GM15510 (cell line): ENCODE measurements around the gene BUB3.
A peak's percentile ranks its signal among the peaks of the same experiment; 100 is the strongest.

Source experiments
- POLR2A ChIP-seq: IDR thresholded peaks from 3 replicates; pipeline ENCODE4 v1.6.1; 2011; ENCODE audit warnings: borderline replicate concordance; ENCODE audit not compliant: insufficient read length; ENCODE audit errors: extremely low read depth

BUB3 gene

DNA sequence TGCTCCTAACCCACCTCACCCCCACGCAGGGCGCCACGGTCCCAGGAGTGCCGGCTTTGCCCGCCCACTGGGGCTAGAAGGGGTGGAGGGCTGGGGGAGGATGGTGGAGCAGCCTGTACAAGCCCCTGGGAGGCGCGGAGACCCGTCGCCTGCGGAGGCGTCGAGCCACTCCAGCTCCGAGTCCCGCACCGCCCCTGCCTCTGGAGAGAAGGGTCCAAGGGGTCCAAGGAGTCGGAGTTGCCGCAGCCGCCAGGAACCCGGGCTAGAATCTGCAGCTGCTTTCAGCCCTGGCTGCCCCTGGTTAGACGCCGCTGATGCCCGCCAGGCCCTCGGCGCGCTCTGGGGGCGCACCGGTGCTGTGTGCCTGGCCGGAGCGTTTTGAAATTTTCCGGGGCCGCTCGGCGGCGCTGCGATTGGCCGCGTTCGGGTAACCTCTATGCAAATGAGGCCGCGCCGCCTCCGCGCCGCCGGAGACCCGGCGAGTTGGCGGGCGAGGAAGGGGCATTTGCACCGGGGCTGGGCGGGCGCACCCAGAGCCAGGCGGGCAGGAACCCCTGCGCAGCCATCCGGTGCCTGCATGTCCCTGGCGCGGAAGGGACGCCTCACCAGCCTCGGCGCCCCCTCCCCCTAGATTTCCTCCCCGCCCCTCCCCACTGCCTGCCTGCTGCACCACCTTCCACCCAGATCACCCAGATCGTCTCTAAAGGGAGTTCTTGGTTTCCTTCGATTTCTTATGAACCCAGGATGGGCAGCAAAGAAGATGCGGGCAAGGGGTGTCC lies 6.4 kb upstream of the BUB3 start, which contains the start of gene HMX2:
Gene HMX2, plus strand, starts transcription at position 502 of the 779 bp plus-strand sequence. Its CDS starts 243 bp downstream, at position 745.
- TF ChIP-seq POLR2A: peak; percentile 28

DNA sequence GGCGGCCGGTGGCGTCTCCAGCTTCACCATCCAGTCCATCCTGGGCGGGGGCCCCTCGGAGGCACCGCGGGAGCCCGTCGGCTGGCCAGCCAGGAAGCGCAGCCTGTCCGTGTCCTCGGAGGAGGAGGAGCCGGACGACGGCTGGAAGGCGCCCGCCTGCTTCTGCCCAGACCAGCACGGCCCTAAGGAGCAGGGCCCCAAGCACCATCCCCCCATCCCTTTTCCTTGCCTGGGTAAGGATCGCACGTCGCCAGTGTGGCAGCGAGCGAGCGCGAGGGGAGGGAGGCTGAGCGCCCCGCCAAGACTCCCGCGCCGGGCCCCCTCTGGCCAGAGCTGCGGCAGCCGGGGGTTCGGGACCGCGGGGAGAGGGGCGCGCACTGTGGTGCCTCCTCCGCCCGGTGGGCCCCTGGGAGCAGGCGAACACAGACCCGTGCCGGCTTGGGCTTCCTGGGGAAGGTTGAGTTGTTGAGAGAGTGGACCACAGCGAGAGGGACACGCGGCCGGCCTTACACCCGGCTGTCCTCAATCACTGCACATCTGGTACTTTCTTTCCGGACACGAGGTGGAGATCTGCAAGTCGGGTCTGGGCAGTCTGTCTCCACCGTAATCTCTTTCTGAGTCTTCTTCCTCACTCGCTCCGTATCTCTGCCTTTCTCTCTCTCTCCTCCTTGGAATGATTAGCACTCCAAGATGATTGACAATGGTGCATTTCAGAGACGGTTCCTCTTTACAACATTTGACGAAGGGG lies 5.6 kb upstream of the BUB3 start:
- no peak for TF ChIP-seq POLR2A

DNA sequence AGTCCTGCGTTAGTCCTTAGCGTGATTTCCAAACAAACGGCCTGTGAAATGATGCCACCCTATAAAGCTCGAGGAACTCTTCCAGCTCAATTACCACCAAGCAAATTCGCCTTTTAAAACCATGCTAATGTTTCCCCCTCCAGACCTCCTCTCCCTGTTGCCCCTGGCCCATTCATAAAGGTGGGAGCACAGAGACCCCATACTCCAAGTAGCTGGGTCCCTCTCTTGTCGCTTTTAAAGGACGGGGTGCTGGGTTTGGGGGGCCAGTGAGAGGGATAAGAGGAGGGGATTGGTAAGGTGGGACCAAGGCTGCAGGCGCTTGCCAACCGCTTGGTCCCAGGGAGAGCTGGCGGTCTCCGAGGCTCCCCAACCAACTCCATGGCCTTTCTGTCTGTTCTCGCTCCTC lies 5.0 kb upstream of the BUB3 start:
- no peak for TF ChIP-seq POLR2A

DNA sequence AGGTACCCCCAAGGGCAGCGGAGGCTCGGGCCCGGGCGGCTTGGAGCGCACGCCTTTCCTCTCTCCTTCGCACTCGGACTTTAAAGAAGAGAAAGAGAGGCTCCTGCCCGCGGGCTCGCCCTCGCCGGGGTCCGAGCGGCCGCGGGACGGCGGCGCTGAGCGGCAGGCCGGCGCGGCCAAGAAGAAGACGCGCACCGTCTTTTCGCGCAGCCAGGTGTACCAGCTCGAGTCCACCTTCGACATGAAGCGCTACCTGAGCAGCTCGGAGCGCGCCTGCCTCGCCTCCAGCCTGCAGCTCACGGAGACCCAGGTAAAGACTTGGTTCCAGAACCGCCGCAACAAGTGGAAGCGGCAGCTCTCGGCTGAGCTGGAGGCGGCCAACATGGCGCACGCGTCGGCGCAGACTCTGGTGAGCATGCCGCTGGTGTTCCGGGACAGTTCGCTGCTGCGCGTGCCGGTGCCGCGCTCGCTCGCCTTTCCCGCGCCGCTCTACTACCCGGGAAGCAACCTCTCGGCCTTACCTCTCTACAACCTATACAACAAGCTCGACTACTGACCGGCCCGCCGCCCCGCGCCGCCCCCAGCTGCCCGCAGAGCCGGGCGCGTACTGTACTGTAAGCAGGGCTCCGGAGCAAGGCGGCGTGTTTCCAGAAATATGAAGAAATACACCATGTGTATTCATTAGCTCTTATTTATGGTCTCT lies 4.5 kb upstream of the BUB3 start:
- TF ChIP-seq POLR2A: no peak

DNA sequence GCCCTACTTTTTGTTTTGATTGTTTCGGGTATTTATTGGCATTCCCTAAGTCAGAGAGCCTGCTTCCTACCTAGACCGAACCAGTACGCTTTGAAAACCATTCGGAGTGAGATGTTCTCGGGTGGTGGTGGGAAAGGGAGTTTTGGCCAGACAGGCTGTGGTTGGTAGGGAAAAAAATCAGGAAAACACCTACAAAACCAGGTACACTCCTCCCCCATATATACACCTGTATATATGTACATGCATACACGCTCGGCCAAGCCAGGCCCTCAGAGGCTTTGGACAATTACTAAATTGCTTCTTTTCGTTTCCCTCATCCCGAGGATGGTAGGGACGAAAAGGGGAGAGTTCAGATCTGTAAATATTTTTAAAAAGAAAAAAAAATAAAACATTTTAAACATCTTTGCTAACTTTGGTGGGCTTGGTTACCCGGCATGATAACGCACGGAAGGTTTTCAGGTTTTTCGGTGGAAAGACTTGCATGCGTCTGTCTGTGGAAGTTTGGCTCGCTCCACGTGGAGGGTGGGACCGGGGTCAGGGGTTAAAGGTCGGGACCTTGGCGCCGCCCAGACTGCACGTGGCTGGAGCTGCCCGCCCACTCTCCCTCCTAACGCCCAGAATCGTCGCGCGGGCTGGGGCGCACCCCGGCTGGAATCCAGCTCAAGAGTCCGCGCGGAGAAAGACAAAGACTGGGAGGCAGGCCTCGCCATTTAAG lies 3.8 kb upstream of the BUB3 start:
- no peak for TF ChIP-seq POLR2A

DNA sequence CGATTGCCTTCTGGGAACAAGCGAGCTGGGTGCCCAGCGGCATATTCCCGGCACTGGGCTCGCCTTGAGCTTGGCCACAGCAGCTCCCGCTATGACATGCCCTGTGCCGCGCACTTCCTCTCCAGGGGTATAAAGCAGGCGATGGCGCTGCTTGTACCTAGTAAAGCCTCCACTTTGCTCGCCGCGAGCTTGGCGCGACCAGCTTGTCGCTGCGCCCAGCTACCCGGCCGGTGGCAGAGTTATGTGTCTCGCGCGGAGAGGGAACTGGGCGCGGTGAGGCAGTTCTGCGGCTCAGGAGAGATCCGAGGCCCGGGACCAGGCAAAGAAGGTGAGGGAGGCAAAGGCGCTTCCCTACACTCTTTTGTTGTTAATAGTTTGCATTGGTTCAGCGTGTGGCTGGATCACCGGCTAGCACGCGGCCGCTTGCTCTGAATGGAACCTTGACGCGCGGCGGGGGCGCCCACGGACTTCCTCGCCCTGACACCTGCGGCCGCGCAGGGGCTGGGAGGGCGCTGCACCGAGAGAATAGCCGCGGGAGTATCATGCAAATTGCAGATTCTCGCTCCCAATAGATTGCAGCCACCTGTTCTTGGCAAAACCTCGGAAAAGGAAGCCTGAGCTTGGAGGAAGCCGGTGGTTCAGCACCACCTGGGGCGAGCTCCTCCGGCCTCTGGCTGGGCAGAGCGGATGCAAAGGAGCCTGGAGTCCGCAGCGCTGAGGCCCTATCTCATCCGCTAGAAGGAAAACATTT lies 3.0 kb upstream of the BUB3 start:
- TF ChIP-seq POLR2A: no peak

DNA sequence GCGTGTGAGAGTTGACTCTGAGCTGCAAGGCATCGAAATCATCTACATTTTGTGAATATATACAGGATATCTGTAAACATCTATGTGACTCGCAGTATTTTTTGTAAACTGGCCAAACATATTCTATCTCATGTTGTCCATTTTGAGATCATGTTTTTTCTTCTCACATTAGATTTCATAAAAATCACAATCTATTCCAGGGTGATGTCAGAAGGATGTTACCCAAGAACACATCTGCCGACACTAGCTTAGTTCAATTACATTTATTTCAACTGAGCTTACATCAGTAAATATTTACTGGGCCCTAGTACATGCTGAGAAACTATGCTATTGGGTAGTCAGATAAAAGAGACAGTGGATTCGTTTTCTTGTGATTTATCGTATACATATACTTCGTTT lies 2.5 kb upstream of the BUB3 start:
- no peak for TF ChIP-seq POLR2A

DNA sequence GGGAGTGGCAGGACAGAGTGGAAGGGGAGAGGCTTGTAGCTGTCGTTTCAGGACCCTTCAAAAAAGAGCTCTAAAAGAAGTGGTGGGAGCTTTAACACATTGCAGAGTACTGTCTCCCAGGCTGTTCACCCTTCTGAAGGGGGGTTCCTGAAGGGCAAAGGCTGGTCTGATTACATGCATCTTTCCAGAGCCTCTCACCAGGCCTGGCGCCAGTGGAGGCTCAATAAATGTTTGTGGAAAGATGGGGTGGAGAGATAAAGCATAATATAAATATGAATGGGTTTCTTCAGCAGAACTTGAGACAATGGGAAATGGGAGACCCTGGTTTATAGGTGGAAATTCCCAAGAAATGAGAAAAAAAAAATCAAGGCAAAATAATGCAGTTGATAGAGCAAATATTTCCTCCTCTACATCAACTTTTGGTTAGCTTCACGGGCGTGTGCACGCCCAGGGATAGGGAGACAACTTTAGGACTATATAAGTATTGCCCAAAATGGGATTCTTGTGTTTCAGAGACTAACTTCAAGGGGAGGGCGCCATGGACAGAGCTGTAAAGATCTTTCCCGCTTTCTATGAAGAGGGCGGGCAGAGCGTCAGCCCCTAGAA lies 613 bp upstream of the BUB3 start:
- TF ChIP-seq POLR2A: no peak

DNA sequence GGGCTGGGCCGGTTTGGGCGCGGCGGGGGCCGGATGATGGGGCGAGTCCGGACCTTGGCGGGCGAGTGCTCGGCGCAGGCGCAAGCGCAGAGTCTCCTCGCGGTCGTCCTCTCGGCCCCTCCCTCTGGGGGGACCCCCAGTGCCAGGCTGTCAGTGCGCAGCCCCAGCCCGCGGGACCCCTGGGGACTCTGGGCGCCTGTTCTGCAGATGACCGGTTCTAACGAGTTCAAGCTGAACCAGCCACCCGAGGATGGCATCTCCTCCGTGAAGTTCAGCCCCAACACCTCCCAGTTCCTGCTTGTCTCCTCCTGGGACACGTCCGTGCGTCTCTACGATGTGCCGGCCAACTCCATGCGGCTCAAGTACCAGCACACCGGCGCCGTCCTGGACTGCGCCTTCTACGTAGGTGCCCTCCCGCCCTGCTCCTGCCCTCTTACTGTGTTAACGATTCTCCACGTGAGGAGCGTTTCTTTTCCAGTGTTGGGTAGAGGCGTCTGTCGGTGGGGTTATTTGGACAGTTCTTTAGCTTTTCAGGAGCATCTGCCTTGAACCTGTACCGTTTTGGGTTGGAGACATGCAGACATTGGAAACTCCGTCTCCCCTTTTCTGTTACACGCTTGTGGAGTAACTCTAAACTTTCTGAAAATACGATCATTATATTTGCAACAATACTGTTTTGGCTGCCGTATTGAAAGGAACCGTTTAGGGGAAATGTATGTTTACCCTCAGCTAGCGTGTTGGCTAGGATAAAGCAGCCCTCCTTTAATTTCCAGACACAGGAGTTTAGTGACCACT lies 706 bp downstream of the BUB3 start:
- TF ChIP-seq POLR2A: no peak

DNA sequence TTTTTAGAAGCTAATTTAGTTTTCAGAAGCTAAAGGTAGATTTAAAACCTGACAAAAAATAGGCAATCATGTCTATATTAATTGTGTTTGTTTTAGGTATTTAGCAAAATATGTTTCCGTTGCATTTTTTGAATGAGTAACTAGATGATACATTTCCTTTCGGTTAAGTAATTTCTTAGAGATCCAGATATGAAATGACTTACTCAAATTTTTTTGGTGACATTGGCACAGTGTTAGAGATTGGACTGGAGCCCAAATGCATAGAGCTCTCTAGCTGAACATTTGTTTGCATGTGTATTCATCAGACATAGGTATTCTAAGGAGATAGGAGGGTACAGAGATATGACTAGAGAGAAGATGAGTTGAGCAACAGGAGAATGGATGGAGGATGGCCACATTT lies 1.9 kb downstream of the BUB3 start:
- no peak for TF ChIP-seq POLR2A

DNA sequence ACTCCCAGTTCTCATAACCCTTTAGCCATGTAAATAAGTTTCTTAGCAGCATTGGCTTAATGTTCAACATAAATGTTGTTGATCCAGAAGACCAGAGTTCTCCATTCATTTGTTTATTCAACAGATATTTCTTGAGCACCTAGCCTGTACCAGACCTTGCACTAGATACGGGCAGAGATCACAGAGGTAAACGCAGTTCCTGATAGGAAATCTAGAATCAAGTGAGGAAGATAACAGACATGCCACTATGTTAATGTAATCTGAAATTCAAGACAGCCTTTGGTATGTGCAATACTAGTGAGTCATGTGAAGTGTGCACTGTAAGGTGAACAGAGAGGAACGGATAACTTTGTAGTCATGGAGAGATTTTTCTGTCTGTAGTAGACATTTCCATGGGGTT lies 3.0 kb downstream of the BUB3 start:
- TF ChIP-seq POLR2A: no peak

DNA sequence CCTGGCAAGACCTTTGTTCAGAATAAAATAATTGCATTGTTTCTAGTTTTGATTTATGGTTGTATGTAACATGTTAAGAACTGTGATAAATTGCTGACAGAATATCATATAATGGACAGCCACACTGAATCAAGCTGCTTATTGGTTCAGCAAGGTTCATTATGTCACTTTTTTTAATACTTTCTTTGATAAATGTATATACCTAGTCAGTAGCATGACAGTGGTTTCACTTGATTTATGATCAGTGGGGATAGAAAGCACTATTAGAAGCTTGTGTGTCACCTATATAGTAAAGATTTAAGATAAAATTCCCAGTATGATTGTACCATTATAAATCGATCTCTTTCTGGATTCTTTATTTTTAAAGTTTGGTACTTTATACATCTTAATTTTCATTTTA lies 4.5 kb downstream of the BUB3 start:
- no peak for TF ChIP-seq POLR2A

DNA sequence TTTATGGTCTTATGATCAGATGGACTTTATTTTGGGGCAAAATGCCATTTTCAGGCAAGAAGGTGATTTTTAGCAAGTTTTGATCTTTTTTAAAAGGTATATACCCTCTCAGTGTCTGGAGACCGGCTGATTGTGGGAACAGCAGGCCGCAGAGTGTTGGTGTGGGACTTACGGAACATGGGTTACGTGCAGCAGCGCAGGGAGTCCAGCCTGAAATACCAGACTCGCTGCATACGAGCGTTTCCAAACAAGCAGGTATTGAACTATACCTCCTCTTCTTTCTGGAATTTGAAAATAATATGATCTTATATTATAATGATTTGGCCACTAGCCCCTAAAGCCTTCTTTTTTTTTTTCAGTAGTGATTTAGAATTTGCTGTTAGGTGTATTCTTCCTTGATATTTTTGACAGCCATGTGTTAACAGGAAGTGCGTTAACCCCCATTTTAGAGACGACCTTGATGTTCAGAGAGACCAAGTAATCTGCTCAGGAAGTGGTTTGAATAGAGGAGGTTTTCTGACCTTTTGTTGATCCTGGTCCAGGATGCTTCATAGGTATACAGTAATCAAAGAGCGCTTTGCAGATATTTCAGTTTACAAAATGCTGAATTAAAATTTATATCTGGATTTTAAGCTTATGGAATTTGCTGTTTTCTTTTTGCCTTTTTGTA lies 6.2 kb downstream of the BUB3 start:
- TF ChIP-seq POLR2A: no peak

DNA sequence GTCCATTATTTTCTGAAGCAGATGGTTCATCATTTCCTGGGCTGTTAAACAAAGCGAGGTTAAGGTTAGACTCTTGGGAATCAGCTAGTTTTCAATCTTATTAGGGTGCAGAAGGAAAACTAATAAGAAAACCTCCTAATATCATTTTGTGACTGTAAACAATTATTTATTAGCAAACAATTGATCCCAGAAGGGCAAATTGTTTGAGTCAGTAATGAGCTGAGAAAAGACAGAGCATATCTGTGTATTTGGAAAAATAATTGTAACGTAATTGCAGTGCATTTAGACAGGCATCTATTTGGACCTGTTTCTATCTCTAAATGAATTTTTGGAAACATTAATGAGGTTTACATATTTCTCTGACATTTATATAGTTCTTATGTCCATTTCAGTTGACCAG lies 10.1 kb downstream of the BUB3 start:
- no peak for TF ChIP-seq POLR2A
